IPS DF 4.7 (cell line): ENCODE results near the gene CTPS1.

Experiments
- DNase-seq: peaks from one replicate; pipeline ENCODE4 v3.0.0-alpha.2; 2013; ENCODE audit warnings: low spot score; ENCODE audit errors: extremely low read depth

Gene CTPS1

DNA sequence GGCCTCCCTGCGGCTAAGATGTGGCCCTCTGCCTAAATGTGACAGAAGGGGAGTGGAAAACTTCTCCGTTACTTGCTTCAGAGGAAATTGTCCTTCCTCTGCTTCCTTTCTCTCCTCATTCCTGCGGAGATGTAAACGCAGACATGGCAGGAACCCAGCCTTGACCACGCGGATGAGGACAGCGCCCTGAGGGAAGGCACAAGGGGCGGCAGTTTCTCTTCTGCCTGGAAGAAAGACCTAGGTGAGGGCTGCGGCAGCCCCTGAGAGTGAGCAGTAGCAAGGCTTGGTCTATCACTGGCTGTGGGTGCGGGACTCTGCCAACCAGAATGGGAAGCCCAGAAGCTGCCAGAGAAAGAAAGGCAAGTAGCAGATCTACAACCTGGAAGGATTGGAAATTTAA, 14.0 kb upstream of the CTPS1 start:
- no peak for DNase-seq

DNA sequence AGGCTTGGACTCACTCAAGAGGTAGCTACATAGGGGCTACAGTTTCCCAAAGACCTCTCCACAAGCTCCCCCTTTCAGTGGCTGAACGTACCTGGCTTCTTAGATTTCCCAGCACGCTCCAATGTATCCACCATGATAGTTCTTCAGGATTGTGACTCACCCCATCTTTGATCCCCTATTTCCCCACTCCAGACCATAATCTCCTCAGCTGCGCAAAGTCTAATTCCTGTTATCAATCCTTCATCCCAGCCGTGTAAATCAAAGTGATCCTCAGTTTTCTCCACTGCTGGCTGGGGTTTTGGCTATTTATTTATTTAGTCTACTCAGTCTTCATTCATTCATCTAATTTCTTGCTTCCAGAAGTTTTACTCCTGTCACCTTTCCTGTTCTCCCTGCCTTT, 13.1 kb upstream of the CTPS1 start:
- DNase-seq: no peak

DNA sequence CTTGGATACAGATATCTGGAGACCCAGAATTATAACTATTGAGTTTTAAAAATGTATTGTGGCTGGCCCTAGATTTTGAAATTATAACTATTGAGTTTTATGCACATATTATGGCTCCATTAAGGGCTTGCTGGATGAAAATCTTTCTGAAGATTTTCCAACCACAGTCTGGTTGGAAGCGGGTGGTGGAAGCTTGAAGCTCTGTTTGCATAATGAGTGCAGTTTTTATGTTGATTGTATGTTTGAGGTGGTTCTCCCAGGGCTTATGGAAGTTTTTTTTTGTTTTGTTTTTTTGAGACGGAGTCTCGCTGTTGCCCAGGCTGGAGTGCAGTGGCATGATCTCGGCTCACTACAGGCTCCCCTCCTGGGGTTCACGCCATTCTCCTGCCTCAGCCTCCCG, 10.1 kb upstream of the CTPS1 start:
- no peak for DNase-seq

DNA sequence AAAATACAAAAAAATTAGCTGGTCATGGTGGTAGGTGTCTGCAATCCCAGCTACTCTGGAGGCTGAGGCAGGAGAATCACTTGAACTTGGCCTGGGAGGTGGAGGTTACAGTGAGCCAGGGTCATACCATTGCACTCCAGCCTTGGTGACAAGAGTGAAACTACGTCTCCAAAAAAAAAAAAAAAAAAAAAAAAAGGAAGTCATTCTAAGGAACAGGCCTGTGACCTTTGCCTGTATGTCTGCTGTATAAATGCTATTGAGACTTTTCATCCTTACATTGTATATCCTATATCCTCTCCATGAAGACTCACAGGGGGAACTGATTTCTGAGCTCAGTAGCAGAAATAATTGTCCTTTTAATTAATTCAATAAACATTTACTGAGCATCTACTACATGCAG, 7.5 kb upstream of the CTPS1 start:
- no peak for DNase-seq

DNA sequence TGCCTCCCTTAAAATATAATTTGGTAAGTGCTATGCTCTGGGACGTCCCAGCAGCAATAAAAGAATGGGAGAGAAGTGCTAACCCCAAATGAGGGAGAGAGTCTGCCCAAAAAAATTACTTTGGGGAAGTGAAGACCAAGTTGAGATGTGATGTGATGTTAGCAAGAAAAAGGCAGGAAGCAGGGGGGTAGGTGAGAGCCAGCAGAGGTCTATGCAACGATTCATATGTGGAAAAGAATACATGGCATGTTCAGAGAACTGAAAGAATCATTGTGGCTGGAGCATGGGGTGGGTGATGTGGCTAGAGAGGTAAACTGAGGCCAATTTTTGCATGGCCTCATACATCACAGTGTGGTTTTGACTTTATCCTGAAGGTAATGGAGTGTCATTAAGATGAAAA, 5.6 kb upstream of the CTPS1 start:
- no peak for DNase-seq

DNA sequence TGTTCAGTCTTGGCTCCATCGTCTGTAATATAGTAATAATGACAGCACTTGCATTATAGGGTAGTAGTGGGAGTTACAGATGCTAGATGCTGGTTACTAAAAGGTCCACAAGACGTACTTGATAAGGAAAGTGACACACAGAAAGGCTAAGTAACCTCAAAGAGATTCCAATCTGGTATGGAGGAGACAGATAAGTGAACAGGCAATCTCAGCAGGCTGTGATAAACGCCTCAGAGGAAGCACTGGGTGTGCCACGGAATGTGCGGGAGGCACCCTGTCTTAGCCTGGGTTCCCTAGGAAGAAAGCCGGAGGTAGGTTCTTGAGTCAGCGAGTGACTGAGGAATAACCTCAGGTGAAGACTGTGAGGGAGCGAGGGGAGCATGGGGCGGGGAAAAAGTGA, 4.6 kb upstream of the CTPS1 start:
- no peak for DNase-seq

DNA sequence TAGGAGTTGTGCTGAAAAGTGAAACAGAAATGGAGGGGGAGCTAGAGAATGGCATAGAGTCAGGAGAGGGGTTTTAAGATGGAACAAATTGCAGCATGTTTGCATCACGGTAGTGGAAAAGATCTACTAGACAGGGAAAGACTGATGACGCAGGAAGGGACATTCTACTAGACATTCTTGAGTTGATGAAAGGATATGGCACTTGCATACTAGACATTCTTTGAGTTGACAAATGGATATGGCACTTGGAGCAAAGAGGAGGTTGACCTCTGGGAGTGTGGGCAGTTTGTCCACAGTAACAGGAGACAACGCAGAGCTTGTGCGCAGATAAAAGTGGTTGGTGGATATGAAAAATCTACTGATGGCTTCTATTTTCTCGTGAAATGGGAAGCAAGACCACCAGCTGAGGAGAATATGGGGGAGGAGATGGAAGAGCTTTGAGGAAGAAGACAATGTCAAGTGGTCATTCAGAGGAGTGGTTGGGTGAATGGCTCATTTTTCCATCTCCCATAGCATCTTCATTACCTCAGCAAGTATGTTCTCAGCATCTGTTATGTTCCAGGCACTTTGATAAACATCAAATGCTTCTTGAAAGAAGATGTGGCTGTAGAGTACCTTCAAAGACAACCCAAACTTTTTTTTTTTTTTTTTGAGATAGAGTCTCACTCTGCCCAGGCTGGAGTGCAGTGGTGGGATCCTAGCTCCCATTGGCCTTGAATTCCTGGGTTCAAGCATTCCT, 2.4 kb upstream of the CTPS1 start:
- no peak for DNase-seq

DNA sequence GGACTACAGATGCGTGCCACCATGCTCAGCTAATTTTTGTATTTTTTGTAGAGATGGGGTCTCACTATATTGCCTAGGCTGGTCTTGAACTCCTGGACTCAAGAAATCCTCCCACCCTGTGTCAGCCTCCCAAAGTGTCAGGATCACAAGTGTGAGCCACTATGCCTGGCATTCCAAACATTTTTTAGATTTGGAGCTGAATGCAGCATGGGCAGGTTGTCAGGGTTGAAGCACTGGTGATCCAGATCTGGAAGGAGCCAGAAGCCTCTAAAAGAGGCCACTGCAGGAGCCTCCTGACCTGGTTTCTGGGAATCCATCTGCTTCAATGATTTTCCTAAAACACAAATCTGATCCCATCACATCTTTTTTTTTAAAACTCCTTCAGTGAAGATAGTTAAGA, 1.8 kb upstream of the CTPS1 start:
- no peak for DNase-seq

DNA sequence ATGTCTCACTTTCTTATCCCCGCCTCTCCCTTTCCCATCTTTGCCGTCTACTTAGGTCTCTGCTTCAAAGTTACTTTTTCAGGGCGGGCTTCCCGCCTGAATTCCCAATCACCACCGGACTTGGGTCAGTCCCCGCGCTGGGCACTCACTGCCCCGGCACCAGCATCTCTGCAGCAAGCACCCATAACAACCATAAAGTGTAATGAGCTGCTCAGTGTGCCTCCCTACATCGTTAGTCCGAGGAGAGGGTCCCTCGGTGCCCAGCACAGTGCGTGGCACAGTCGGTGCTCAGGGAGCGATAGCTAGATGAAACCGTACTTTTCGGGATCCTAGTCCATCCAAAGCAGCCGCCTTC, 633 bp upstream of the CTPS1 start:
- no peak for DNase-seq

DNA sequence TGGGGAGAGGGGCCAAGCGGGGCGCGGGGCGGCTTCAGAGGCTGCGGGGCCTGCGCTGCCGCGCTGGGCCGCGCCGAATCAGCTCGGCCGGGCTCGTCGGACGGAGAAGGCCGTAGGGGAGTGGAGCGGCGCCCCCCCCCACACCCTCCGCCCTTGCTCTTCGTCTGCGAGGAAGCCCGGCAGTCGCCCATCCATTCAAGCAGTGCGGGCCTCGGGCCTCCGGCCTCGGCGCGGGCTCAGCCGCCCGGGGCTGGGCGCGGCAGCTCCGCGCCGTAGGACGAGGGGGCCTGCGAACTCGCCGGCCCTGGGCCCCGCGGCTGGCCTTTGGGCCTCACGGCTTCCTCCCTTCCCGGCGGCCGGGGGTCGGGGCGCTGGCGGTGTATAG, 564 bp downstream of the CTPS1 start:
- no peak for DNase-seq

DNA sequence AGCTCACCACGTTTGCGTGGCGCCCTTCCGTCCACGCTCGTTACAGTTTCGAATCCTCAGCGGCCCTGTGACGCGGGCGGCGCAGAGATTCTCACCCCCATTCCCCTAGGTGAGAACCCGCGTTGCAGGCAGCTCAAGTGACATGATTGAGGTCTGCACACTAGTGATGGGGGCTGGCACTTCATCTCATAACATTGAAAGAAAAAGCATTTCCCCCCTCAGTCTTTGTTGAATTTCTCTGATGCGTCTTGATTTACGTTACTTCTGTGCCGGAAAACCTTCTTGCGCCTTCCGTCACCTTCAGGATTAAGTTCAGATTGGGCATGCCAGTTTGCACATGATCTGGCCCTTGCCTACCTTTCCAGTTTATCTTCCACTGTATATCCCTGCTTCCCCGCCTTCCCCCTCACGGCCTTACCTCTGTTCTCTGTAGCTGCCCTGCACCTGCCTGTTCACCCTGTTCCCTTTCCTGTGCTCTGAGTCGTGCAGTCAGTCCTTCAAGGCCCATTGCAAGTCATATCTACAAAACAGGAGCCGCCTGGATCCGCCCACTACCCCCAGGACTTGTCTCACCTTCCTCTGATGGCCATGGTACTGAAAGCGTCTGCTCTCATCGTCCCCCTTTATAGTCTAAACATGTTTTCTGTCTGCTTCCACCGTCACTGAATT, 1.1 kb downstream of the CTPS1 start:
- no peak for DNase-seq

DNA sequence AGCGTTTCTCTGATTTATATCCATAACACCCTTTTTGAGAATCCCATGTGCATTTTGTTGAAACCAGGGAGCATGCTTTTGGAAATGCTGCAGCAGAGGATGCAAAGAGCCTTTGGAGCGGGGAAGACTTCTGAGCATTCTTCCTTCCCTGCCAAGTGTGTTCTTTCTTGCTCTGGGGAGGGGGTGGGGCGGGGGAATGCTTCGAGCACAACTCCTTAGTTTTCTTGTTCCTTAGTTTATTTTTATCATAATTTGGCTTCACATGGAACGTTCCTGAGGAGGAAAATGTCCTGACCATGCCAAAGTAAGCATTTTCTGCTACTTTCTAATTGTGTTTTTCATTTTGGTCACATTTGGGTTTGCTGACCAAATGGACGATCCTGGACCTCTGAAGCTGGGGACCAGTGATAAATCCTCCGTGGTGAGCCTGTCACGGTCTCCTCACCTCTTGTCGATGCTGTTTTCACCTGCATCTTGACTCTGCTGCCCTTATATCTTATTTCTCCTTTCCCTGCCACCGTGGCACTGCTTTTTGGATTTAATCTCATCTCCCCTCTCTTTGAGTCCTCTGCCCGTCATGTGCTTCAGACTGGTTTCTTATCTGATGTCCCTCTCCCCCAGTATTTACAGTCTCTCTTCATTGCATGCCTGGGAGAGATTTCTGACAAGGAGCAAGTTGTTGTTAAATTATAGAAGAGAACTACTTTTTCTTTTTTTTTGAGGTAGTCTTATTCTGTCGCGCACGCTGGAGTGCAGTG, 2.4 kb downstream of the CTPS1 start:
- no peak for DNase-seq

DNA sequence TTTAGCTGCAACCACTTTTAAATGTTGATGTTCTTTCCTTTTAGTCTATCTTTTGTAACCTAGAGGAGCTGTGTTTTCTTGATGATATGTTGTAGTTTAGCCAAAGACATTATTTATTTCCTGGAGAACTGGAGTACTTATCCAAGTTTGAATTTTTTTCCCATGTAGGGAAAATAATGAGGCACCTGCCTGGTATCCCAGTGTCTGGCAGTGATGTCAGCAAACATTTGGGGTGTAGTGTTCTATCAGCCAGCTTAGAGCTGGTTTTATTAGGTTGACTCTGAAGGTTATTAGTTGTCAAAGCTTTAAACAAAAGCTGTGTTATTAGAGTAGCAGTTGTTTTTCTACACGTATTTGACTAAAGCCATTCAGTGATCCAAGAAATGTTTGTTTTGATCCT, 3.2 kb downstream of the CTPS1 start:
- no peak for DNase-seq

DNA sequence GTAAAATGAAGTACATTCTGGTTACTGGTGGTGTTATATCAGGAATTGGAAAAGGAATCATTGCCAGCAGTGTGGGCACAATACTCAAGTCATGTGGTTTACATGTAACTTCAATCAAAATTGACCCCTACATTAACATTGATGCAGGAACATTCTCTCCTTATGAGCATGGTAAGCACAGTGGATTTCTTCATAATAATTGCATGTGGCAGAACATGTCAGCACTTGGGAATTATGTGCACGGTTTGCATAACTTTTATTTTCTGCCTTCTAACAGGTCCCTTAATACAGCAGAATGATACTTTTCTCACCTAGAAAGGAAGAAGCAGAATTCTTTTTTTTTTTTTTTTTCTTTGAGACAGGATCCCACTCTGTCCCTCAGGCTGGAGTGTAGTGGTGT, 3.8 kb downstream of the CTPS1 start:
- DNase-seq: no peak

DNA sequence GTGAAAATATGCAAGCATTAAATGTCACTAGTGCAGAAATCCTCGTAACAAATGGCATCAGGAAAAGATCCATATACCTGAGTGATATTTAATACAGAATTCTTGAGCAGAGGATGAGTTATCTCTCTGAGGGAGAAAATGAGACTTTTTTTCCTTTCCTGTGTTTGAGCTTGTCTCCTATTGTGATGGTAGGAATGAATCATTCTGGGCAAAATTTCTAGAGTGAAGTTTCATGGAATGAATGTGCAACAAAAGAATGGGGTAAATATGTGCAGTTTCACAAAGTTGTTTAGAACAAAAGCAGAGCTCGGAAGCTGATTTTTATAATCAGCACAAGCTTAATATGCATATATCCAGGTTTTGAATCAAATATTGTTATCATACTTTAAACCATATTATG, 4.6 kb downstream of the CTPS1 start:
- DNase-seq: no peak

DNA sequence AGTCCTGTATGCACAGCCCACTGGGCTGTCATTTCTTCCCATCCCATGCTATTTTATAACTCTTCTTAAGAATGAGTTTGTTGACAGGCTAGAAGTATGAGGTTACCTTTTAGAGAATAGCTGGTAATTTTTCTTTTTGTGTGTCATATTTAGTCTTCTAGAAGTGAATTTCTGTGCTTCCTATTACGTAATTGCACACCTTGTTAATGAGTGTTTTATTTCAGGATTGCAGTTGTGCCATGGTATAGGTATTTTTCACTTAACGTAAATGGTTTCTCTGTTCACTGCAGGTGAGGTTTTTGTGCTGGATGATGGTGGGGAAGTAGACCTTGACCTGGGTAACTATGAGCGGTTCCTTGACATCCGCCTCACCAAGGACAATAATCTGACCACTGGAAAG, 5.0 kb downstream of the CTPS1 start:
- no peak for DNase-seq

DNA sequence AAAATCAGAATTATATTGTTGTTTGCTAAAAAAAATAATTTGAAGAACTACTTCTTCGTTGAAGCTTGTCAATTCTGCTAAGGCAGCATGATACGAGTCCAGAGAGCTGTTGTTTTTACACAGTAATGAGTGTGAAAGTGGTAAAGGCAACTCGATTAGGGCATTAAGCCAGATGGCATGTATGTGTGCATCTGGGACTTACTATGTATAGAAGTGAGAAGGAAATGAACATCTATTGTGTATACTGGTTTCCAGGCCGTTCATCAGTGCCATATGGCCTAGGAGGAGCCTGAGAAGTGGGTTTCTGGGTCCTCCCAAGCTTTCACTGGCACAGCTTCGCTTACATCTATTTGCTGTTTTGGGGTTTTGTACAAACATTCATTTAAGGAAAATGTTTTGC, 5.7 kb downstream of the CTPS1 start:
- no peak for DNase-seq

DNA sequence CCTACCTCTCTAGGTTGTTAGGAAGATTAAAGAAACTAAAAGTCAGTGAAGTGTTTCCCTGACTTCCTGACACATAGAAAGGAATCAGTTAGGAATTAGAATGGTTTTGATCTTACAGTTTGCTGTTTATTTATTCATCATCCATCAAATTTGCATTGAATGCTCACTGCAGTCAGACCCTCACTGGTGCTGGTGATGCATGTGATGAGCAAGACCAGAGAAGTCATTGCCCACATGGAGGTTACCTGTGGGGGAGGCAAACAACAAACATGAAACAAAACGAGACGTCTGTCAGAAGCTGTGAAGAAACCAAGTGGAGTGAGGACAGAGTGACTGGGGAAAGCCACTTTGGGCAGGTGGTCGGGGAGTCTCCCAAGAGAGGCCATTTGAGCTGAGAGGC, 6.4 kb downstream of the CTPS1 start:
- DNase-seq: no peak

DNA sequence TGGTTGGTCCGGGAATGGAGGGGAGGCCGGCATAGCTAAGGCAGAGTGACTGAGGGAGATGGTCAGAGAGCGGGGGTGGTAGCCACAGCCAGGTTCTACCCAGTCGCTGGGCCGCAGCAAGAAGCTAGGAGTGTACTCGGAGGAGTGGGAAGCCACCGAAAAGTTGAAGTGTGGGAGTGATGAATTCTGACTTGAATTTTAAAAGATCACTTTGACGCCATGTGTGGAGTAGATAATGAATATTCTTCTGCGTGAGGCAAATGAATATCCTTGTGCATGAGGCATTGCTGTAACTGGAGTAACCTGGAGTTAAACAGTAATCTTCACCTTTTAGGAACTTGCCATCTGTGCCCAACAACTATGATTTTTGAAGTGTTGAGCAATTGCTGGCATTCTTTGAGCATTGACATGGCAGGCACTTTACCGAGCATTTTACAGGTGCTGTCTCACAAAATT, 6.9 kb downstream of the CTPS1 start:
- no peak for DNase-seq

DNA sequence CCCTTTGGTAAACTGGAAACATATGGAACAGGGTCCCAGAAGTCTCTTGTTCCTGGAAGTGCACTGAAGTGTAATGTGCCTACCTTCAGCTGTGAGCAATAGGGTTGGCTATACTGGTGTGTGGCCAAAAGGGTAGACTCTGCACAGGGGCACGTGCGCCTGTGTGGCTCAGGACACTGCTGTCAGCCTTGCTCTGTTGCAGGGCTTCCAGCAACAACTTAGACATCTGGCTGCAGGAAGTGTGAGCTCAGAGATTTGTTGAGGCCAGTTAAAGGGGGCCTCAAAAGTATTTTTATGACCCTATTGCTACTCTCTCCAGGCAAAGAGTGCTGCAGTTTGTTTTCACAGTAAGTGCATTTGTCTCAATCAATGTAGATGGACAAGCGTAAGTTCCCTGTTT, 7.5 kb downstream of the CTPS1 start:
- no peak for DNase-seq

DNA sequence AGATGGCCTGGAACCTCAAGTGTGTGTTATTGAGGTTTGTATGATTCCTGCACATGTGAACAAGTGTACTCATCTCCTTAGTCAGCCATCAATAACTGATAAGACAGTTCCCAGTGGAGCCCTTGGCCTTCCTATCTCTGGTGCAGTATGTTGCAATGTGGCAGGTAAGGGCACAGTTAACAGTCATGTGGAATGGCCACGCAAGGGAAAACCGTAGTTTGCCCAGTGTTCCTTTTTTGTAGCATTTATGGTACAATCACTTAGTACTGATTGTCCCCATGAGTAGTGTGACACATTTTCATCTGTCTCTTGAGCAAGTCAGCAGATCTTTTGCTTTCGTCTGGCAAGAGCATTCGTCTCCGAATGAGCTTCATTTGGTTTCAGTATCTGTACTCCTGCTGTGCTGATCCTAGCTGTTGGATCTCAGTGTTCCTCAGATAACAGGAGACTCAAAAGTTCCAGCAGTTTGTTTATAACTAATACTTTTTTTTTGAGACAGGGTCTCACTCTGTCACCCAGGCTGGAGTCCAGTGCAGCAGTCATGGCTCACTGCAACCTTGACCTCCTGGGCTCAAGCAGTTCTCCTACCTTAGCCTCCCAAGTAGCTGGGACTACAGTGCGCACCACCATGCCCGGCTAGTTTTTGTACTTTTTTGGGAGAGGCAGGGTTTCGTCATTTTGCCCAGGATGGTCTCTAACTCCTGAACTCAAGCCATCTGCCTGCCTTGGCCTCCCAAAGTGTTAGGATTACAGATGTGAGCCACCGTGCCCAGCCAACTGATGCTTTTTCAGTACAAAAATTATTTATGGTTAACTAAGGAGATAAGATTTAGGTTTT, 8.2 kb downstream of the CTPS1 start:
- no peak for DNase-seq

DNA sequence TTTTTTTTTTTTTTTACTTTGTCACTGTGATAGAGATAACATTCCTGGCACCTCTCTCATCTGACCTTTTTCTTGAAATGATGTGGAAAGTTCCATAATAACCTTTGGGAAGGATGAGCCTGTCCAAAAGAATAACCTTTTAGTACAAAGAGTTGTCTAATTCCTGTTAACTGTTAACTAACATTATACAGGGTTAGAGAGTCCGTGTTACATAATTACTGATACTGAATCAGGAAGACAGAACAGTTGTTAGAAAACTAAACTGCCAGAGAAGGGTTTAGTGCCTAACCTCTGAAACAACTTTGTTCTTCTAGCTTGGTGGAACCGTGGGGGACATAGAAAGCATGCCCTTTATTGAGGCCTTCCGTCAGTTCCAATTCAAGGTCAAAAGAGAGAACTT, 8.8 kb downstream of the CTPS1 start:
- DNase-seq: no peak
